ENCODE measurements around the gene IL4R. TPM values are rescaled to one million over a fixed set of nuclear protein-coding genes. Genes with fewer than 3 reads are reported as not detected.

Gene IL4R
- total and polyA plus RNA-seq, 3 experiments from 2014 or later = 41.6 to 142 (median 140) TPM

DNA sequence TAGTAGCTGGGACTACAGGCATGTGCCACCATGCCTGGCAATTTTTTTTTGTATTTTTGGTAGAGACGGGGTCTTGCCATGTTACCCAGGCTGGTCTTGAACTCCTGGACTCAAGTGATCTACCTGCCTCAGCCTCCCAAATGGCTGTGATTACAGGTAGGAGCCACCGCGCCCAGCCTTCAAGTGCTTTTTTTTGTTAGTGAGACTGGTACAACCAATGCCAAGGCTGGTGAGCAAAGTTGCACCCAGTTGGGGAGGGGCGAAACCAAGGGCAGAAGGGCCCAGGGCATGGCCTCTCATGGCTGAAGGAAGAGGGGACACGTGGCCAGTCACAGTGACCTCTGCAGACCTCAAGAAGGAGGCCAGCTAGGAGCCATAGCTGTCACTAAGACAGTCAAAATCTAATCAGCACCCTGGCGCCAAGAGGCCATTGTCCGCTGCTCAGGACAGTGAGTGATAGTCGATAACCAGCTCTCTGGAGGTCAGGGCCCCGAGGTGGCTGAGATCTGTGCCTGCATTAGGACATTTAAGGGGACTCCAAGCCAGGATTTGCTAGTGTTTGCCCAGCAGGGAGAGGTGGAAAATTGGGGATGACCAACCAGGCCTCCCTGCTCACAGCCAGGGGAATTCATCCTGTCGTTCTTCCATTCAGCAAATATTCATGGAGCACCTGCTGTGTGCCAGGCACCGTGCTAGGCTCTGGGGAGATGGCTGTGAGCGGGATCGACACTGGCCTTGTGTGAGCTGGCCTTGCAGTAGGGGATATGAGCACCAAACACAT is 10.2 kb downstream of the IL4R start:
- Histone ChIP-seq H3K36me3 (ENCODE audit: insufficient read depth, low read length) (no peaks in the 10 kb centered on the region), H3K4me3 (ENCODE audit: low read length) (no peak overlapping the region), H3K27me3 (ENCODE audit: insufficient read depth, low read length, poor library complexity, severe bottlenecking) (no peaks in the 10 kb centered on the region), H3K27ac (ENCODE audit: low read depth, low read length) (no peak overlapping the region), H3K4me1 (ENCODE audit: insufficient read depth, low read length) (peaks cover 94% of the 10 kb centered on the region), H3K9me3 (ENCODE audit: low read length) (no peaks in the 10 kb centered on the region)
- peak in 1 of 5 donors; percentile 30 for DNase-seq
- Mint-ChIP-seq H3K4me1 (peaks cover 55 to 85% (median 80%) of the 10 kb centered on the region in 3 donors), H3K27me3 (no peaks in the 10 kb centered on the region), H3K36me3 (peaks cover 0 to 33% (median 4%) of the 10 kb centered on the region in 3 donors), H3K4me3 (peak overlapping the region in 2 of 7 donors; percentile 34 to 74), H3K9me3 (no peaks in the 10 kb centered on the region), H3K27ac (peak overlapping the region in 4 of 8 donors; percentile 19 to 88 (median 66))
- ChIA-PET POLR2A (no interaction called here), CTCF (interaction anchor here (1.2 kb wide), 1 partner anchor 12 kb away, joined by 3 read pairs; no protein-coding TSS in a partner anchor)

DNA sequence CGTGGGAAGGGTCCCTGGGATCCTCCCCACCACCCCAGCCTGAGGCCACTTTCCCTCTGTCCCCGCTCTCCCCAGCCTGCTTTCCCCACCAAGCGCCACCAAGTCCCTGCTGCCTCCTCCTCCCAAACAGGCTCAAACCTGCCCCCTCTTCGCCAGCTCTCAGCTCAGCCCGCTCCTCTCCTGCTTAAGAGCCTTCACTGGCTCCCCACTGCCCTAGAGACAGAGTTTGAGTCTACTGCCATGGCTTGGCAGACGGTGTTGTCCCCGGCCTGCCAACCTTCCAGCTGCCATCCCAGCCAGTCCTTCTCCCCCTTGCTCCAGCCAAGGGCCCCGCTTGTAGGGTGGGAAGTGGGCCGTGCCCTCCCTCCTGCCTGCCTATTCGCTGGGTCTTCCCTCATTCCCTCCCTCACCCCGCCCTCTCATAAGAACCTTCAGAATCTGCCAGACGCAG is 11.1 kb downstream of the IL4R start:
- Mint-ChIP-seq H3K4me3 (peak overlapping the region in 1 of 7 donors; percentile 81), H3K27ac (peak overlapping the region in 5 of 8 donors; percentile 23 to 61 (median 36)), H3K36me3 (peaks cover 0 to 36% (median 8%) of the 10 kb centered on the region in 3 donors), H3K9me3 (no peaks in the 10 kb centered on the region), H3K27me3 (no peaks in the 10 kb centered on the region), H3K4me1 (peaks cover 55 to 85% (median 80%) of the 10 kb centered on the region in 3 donors)
- no peaks in the 10 kb centered on the region for H3K9me3 ChIP-seq (ENCODE audit: low read length)
- ChIA-PET CTCF (no interaction called here), POLR2A (no interaction called here)
- peak in 1 of 5 donors; percentile 32 for DNase-seq
- H3K36me3 ChIP-seq (ENCODE audit: insufficient read depth, low read length) = no peaks in the 10 kb centered on the region
- no peak overlapping the region for H3K4me3 ChIP-seq (ENCODE audit: low read length)
- H3K27me3 ChIP-seq (ENCODE audit: insufficient read depth, low read length, poor library complexity, severe bottlenecking) = no peaks in the 10 kb centered on the region
- H3K4me1 ChIP-seq (ENCODE audit: insufficient read depth, low read length) = peaks cover 87% of the 10 kb centered on the region
- no peak overlapping the region for H3K27ac ChIP-seq (ENCODE audit: low read depth, low read length)

DNA sequence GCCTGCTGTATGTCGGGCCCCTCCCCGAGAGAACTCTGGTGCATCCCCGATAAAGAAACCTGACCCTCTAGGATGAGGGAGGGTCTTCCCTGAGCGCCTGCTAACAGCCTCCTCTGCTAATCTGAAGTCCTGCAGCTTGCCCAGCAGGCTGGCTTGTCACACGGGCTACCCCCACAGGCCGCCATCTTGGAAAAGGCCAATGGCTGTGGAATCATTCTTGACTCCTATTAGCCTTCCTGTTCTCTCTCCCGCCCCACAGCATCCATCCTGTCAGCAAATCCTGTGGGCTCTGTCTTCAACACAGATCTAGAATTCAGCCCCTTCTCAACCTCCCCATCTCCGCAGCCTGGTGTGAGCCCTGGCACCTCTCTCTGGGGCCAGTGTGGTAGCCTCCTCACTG is 12.0 kb downstream of the IL4R start:
- peak in 1 of 5 donors; percentile 42 for DNase-seq
- H3K9me3 ChIP-seq (ENCODE audit: low read length) = no peaks in the 10 kb centered on the region
- no peak overlapping the region for H3K27ac ChIP-seq (ENCODE audit: low read depth, low read length)
- Mint-ChIP-seq H3K9me3 (no peaks in the 10 kb centered on the region), H3K4me3 (peak overlapping the region in 1 of 7 donors; percentile 41), H3K4me1 (peaks cover 56 to 85% (median 84%) of the 10 kb centered on the region in 3 donors), H3K27ac (peak overlapping the region in 6 of 8 donors; percentile 41 to 95 (median 60)), H3K36me3 (peaks cover 0 to 38% (median 11%) of the 10 kb centered on the region in 3 donors), H3K27me3 (no peaks in the 10 kb centered on the region)
- ChIA-PET POLR2A (no interaction called here), CTCF (no interaction called here)
- peaks cover under 1% of the 10 kb centered on the region for H3K36me3 ChIP-seq (ENCODE audit: insufficient read depth, low read length)
- H3K27me3 ChIP-seq (ENCODE audit: insufficient read depth, low read length, poor library complexity, severe bottlenecking) = no peaks in the 10 kb centered on the region
- H3K4me1 ChIP-seq (ENCODE audit: insufficient read depth, low read length) = peaks cover 85% of the 10 kb centered on the region
- H3K4me3 ChIP-seq (ENCODE audit: low read length) = no peak overlapping the region

DNA sequence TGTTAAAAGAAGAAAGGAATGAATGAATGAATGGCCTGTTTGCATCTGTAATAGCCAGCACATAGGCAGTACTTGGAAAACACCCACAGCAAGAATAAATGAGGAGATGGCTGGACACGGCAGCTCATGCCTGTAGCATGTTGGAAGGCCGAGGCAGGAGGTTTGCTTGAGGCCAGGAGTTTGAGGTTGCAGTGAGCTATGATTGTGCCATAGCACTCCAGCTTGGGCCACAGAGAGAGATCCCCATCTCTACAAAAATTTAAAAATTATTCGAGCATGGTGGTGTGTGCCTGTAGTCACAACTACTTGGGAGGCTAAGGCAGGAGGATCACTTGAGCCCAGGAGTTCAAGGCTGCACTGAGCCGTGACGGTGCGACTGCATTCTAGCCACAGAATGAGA is 12.5 kb downstream of the IL4R start:
- Mint-ChIP-seq H3K36me3 (peaks cover 0 to 41% (median 11%) of the 10 kb centered on the region in 3 donors), H3K27ac (peak overlapping the region; percentile 51 to 96 (median 70)), H3K27me3 (no peaks in the 10 kb centered on the region), H3K9me3 (no peaks in the 10 kb centered on the region), H3K4me1 (peaks cover 54 to 87% (median 86%) of the 10 kb centered on the region in 3 donors), H3K4me3 (peak overlapping the region in 4 of 7 donors; percentile 8 to 86 (median 35))
- H3K36me3 ChIP-seq (ENCODE audit: insufficient read depth, low read length) = peaks cover 5% of the 10 kb centered on the region
- DNase-seq = peak in 1 of 5 donors; percentile 12
- peaks cover 85% of the 10 kb centered on the region for H3K4me1 ChIP-seq (ENCODE audit: insufficient read depth, low read length)
- ChIA-PET POLR2A (no interaction called here), CTCF (no interaction called here)
- no peak overlapping the region for H3K4me3 ChIP-seq (ENCODE audit: low read length)
- no peaks in the 10 kb centered on the region for H3K27me3 ChIP-seq (ENCODE audit: insufficient read depth, low read length, poor library complexity, severe bottlenecking)
- H3K9me3 ChIP-seq (ENCODE audit: low read length) = no peaks in the 10 kb centered on the region
- H3K27ac ChIP-seq (ENCODE audit: low read depth, low read length) = no peak overlapping the region

DNA sequence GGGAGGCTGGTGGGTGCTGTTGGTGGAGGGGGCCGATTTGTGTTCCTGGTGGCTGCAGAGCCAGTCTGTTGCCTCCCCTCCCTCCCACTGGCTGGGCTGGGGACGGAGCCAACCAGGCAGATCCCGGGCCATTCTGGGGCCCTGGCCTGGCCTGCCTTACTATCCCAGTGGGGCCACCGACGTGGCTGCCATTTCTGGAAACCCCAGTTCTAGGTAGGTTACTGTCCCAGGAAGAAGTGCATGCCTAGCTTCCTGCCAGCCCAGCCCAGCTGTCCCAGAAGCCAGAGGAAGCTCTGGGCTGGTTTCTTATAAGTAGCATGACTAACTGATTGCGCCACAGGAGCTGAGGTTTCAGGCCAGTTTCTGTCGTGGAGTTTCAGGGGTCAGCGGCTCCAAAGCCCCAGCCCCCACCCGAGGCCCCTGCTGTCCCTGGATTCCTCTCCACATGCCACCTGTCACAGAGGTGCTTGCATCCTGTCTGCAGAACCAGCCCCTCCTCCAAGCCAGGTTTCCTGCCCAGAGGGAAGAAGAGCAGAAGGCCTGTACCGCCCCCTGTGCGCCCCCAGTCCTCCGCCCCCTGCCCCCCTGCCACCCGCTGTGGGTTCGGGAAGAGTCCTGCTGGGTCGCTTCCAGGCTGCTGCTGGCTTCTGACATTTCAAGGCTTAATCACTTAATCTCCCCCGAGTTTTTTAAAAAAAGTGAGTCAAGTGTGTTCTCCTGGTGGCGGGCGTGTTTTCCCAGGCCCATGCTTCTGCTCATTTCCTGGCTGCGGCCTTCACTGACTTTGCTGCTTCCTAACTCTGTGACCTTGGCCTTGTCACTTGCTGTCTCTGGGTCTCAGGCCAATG is 13.2 kb downstream of the IL4R start:
- Histone ChIP-seq H3K27ac (ENCODE audit: low read depth, low read length) (no peak overlapping the region), H3K9me3 (ENCODE audit: low read length) (no peaks in the 10 kb centered on the region), H3K4me1 (ENCODE audit: insufficient read depth, low read length) (peaks cover 78% of the 10 kb centered on the region), H3K4me3 (ENCODE audit: low read length) (no peak overlapping the region), H3K27me3 (ENCODE audit: insufficient read depth, low read length, poor library complexity, severe bottlenecking) (no peaks in the 10 kb centered on the region), H3K36me3 (ENCODE audit: insufficient read depth, low read length) (peaks cover 8% of the 10 kb centered on the region)
- H3K27me3 Mint-ChIP-seq = no peaks in the 10 kb centered on the region
- peak overlapping the region in 5 of 7 donors; percentile 37 to 86 (median 46) for H3K4me3 Mint-ChIP-seq
- peaks cover 0 to 43% (median 11%) of the 10 kb centered on the region in 3 donors for H3K36me3 Mint-ChIP-seq
- POLR2A ChIA-PET = no interaction called here
- peak in 2 of 5 donors; percentile 48 to 60 for DNase-seq
- CTCF ChIA-PET = no interaction called here
- peak overlapping the region; percentile 57 to 96 (median 74) for H3K27ac Mint-ChIP-seq
- H3K4me1 Mint-ChIP-seq = peaks cover 50 to 86% (median 86%) of the 10 kb centered on the region in 3 donors
- no peaks in the 10 kb centered on the region for H3K9me3 Mint-ChIP-seq

DNA sequence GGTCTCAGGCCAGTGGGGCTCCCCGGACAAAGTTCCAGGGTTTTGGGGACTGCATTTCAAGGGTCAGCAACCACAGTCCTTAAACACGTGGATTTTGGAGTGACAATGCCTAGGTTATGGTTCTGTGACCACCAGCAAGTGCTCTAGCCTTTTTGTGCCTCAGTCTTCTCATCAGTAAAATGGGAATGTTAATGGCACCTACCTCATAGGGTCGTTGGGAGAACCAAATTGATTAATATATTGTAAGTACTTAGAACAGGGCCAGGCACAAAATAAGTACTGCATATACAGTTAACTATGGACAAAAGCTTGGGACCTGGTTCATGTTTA is 13.8 kb downstream of the IL4R start:
- Histone ChIP-seq H3K36me3 (ENCODE audit: insufficient read depth, low read length) (peaks cover 8% of the 10 kb centered on the region), H3K9me3 (ENCODE audit: low read length) (no peaks in the 10 kb centered on the region), H3K4me1 (ENCODE audit: insufficient read depth, low read length) (peaks cover 73% of the 10 kb centered on the region), H3K27ac (ENCODE audit: low read depth, low read length) (no peak overlapping the region), H3K27me3 (ENCODE audit: insufficient read depth, low read length, poor library complexity, severe bottlenecking) (no peaks in the 10 kb centered on the region), H3K4me3 (ENCODE audit: low read length) (no peak overlapping the region)
- Mint-ChIP-seq H3K27ac (peak overlapping the region in 7 of 8 donors; percentile 41 to 77 (median 64)), H3K4me3 (peak overlapping the region in 4 of 7 donors; percentile 37 to 56 (median 45)), H3K36me3 (peaks cover 6 to 45% (median 13%) of the 10 kb centered on the region in 3 donors), H3K4me1 (peaks cover 46 to 85% (median 84%) of the 10 kb centered on the region in 3 donors), H3K9me3 (no peaks in the 10 kb centered on the region), H3K27me3 (no peaks in the 10 kb centered on the region)
- CTCF ChIA-PET = interaction anchor here (1.1 to 1.7 kb wide), 2 partner anchors 40 to 98 kb away, joined by 4 to 5 read pairs; no protein-coding TSS in a partner anchor
- POLR2A ChIA-PET = no interaction called here
- no peak for DNase-seq

DNA sequence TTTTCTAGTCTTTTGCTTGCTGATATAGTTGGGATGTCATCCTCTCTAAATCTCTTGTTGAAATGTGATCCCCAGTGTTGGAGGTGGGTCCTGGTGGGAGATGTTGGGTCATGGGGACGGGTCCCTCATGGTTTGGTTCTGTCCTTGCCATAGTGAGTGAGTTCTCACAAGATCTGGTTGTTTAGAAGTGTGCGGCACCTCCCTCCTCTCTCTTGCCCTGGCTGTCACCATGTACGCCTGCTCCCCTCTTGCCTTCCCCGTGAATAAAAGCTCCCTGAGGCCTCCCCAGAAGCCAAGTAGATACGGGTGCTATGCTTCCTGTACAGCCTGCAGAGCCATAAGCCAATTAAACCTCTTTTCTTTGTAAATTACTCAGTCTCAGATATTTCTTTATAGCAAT is 15.2 kb downstream of the IL4R start:
- H3K27me3 ChIP-seq (ENCODE audit: insufficient read depth, low read length, poor library complexity, severe bottlenecking) = no peaks in the 10 kb centered on the region
- no peak overlapping the region for H3K27ac ChIP-seq (ENCODE audit: low read depth, low read length)
- H3K27ac Mint-ChIP-seq = peak overlapping the region in 7 of 8 donors; percentile 13 to 91 (median 71)
- H3K4me3 ChIP-seq (ENCODE audit: low read length) = no peak overlapping the region
- H3K4me3 Mint-ChIP-seq = peak overlapping the region in 3 of 7 donors; percentile 16 to 42 (median 17)
- POLR2A ChIA-PET = interaction anchor here (1.0 kb wide), 1 partner anchor 79 kb away, joined by 6 read pairs; no protein-coding TSS in a partner anchor
- CTCF ChIA-PET = interaction anchor here (1.7 to 1.9 kb wide), 2 partner anchors 39 to 99 kb away, joined by 5 to 6 read pairs; no protein-coding TSS in a partner anchor
- no peaks in the 10 kb centered on the region for H3K9me3 ChIP-seq (ENCODE audit: low read length)
- H3K36me3 Mint-ChIP-seq = peaks cover 10 to 55% (median 17%) of the 10 kb centered on the region in 3 donors
- peaks cover 14% of the 10 kb centered on the region for H3K36me3 ChIP-seq (ENCODE audit: insufficient read depth, low read length)
- H3K4me1 ChIP-seq (ENCODE audit: insufficient read depth, low read length) = peaks cover 59% of the 10 kb centered on the region
- no peaks in the 10 kb centered on the region for H3K9me3 Mint-ChIP-seq
- peaks cover 42 to 81% (median 80%) of the 10 kb centered on the region in 3 donors for H3K4me1 Mint-ChIP-seq
- no peaks in the 10 kb centered on the region for H3K27me3 Mint-ChIP-seq
- no peak for DNase-seq
